Motor neuron (in vitro differentiated cells): ENCODE data around the gene UVSSA. TPM values are rescaled to one million over a fixed set of nuclear protein-coding genes. Genes with fewer than 3 reads are reported as not detected.

Experiments
- ATAC-seq, 8 experiments: fragments of 200-7000 bp; cut with Tn5 transposase; replicated peaks in 6 of 8; 2 replicates each; pipeline ENCODE4 v1.8.0; 2021; ENCODE audit warnings: mild to moderate bottlenecking in 8 of 8, moderate library complexity in 8 of 8
- H3K27ac ChIP-seq, 2 donors: fragments of 250-450 bp; sonication (Bioruptor Pico); 2 replicates each; pipeline ENCODE4 v1.9.0; 2021; ENCODE audit warnings: antibody characterized with exemption in 2 of 2, mild to moderate bottlenecking in 2 of 2, moderate library complexity in 1 of 2
- H3K4me1 ChIP-seq, 2 donors: fragments of 250-450 bp; sonication (Bioruptor Pico); replicated peaks in 1 of 2; 2 replicates each; pipeline ENCODE4 v1.6.1; 2021; ENCODE audit warnings: antibody characterized with exemption in 2 of 2, mild to moderate bottlenecking in 2 of 2, moderate library complexity in 1 of 2
- H3K4me3 ChIP-seq, 5 donors: fragments of 250-450 bp; sonication (Bioruptor Pico); 2 replicates each; pipeline ENCODE4 v1.9.0; 2021; ENCODE audit warnings: antibody characterized with exemption in 5 of 5, mild to moderate bottlenecking in 5 of 5, moderate library complexity in 4 of 5
- WGBS, 10 experiments: fragments of 450-650 bp; shearing (Covaris generic); methylation state at CpG; one replicate each; pipeline ENCODE4 v1.0.0; 2022; 5-methylcytosine and 5-hydroxymethylcytosine counted together
- in situ Hi-C, 9 experiments: fragments of 400-800 bp; cut with MboI; loops; one replicate each; pipeline ENCODE4 v1.15.0; 2021; ENCODE audit warnings: low sequenced_read_pairs in 9 of 9, low pct_unique_long_range_greater_than_20kb in 2 of 9; ENCODE audit not compliant: unreplicated experiment in 9 of 9
- total RNA-seq, 8 experiments: library from RNA; unstranded; fragments of 300-600 nt; gene quantifications; 2 replicates each; pipeline versions ENCODE4 v1.2.3 to v1.2.4, GENCODE V29; 2022

The UVSSA gene
- total RNA-seq, 8 experiments from 2014 or later = 4.9 to 41.9 (median 8.1) TPM

DNA sequence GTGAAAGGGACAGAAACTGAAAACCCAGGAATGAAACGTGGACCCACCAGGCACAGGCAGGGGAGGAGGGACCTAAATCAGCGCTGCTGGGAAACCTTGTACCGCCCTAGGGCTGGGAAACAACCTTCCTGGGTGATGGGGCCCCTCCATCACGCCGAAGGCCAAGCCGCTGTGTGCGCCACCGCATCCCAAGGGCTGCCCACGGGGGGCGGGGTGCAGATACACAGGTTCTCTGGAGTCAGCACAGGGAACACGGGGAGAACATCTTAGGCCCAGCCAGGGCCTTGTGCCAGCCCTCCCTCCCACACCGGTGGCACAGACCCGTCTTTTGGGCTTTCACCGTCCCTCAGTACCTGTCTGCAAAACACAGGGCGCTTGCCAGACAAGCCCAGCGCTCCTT lies 13.0 kb downstream of the UVSSA start:
- Histone ChIP-seq H3K4me3 (no peak overlapping the region), H3K27ac (no peak overlapping the region), H3K4me1 (peaks cover 21 to 57% of the 10 kb centered on the region in 2 donors)
- no peak for ATAC-seq
- 60 to 98% (median 91%) methylated on average over 1 to 7 of the region's 16 CpGs; no CpG with 5 or more reads in 5 of the 10 experiments for whole genome bisulfite sequencing, 10 experiments
- in situ Hi-C loops = loop anchor here in 4 of 9 experiments (25.0 kb wide), 2 partner anchors 277 to 377 kb away; no protein-coding TSS in a partner anchor

DNA sequence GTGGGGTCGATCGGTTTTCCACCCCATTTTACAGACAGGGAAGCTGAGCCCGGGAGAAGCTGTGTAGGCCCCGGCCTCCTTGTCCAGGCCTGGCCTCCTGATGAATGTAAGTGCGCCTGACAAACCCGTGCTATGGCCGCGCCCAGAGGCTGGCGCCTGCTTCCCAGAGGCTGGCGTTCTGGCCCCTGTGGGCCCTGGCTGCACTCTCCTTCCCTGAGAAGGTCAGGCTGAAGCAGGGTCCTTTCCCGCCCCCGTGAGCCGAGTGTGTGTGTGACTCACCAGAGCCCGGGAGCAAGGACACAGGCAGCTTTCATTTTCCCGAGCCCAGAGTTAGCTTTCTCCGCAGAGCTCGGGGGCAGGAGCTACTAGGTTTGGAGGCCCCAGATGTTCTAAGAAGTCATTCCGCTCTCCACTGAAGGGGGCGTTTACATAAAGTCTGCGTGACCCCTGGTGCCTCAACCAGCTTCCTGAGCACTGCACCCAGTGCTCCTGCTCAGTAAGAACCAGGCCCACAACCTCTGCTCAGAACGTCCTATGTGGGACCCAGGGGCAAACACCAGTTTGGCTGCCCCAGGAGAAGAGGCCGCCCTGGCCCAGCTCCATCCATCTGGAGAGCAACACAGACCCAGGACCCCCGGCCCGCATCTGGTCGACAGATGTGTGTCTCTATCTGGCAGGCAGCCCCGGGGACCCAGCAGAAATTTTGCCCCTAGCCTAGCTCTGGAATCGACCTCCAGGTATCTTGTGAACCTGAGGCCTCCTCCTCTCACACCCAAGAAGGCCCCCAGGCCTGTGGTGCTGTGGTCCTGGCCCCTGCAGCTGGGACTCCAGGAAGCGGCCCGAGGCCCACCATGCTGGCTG lies 13.6 kb downstream of the UVSSA start:
- 59 to 100% (median 97%) methylated on average over 1 to 7 of the region's 29 CpGs; no CpG with 5 or more reads in 2 of the 10 experiments for WGBS, 10 experiments
- peaks cover 21 to 57% of the 10 kb centered on the region in 2 donors for H3K4me1 ChIP-seq
- peak in 7 of 8 experiments; percentile 6 to 40 (median 31) for ATAC-seq
- H3K27ac ChIP-seq = peak overlapping the region; percentile 3 to 44
- in situ Hi-C loops = loop anchor here in 4 of 9 experiments (25.0 kb wide), 2 partner anchors 277 to 377 kb away; no protein-coding TSS in a partner anchor
- no peak overlapping the region for H3K4me3 ChIP-seq

DNA sequence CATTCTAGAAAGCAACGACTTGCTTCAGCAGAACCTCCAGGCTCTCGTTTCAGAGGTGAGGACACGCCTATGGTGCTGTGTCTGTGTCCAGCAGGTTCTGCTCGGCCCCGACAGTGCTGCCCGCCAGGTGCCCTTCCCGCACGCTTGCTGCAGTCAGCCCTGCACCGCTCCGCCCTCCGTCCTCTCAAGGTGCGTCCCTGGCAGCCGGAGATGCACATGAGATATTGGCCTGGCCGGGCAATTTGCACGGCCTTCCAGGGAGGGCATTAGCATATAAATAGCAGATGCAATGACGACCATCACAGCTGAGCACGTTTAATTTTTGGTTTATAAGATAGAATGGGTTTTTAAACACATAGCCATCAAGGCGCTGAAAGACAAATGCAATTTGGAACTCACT lies 14.4 kb downstream of the UVSSA start:
- Histone ChIP-seq H3K27ac (peak overlapping the region in 1 of 2 donors; percentile 44), H3K4me1 (peaks cover 21 to 57% of the 10 kb centered on the region in 2 donors), H3K4me3 (no peak overlapping the region)
- in situ Hi-C loops = loop anchor here in 4 of 9 experiments (25.0 kb wide), 2 partner anchors 276 to 376 kb away; no protein-coding TSS in a partner anchor
- ATAC-seq = peak in 5 of 8 experiments; percentile 71 to 83 (median 72)
- WGBS, 10 experiments = 0 to 100% (median 63%) methylated on average over 1 to 14 of the region's 18 CpGs; no CpG with 5 or more reads in 2 of the 10 experiments

DNA sequence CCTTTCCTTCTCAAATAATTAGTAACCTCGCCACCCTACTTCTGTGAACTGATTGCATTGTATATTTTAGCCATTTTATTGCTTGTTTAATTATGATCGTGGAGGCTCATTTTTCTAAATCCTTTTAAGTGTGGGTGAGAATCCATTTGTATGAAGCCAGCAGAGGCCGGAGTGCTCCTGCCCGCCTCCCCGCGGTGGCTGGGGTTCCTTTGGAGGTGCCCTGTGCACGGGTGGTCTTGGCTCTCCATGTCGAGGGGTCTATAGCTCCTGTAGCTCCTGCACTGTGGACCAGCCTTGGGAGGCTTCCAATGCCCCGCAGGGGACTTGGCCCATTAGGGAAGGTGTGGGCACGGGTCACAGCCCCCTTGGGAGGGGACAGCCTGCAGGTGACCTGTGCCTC lies 15.0 kb downstream of the UVSSA start:
- H3K4me1 ChIP-seq = peaks cover 21 to 57% of the 10 kb centered on the region in 2 donors
- H3K4me3 ChIP-seq = no peak overlapping the region
- peak in 4 of 8 experiments; percentile 1 to 18 (median 9) for ATAC-seq
- WGBS, 10 experiments = 60 to 100% (median 83%) methylated on average over 1 to 4 of the region's 10 CpGs; no CpG with 5 or more reads in 3 of the 10 experiments
- in situ Hi-C loops = loop anchor here in 4 of 9 experiments (25.0 kb wide), 2 partner anchors 275 to 375 kb away; no protein-coding TSS in a partner anchor
- H3K27ac ChIP-seq = peak overlapping the region; percentile 21 to 51

DNA sequence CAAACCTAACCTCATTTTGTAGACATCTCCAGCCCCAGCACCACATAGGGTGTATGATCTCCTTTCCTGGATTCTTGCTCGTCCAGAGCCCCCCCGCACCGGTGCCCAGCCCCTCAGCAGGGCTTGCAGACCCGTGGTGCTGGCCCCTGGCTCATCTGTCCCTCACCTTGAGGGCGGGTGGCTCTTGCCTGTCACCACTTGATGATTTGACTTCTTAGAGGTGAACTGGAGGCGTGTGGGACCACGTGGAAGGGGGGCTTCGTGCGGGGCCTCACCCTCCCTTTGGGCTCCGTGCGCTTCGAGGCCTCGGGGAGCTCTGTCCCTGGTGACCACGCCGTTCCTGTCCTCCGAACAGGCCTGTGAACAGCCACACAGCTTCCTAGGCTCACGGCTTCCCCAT lies 15.5 kb downstream of the UVSSA start:
- 70 to 100% (median 90%) methylated on average over 2 to 3 of the region's 17 CpGs; no CpG with 5 or more reads in 7 of the 10 experiments for WGBS, 10 experiments
- in situ Hi-C loops = loop anchor here in 4 of 9 experiments (25.0 kb wide), 2 partner anchors 275 to 375 kb away; no protein-coding TSS in a partner anchor
- peak overlapping the region in 1 of 2 donors; percentile 51 for H3K27ac ChIP-seq
- no peak for ATAC-seq
- peaks cover 21 to 57% of the 10 kb centered on the region in 2 donors for H3K4me1 ChIP-seq
- no peak overlapping the region for H3K4me3 ChIP-seq

DNA sequence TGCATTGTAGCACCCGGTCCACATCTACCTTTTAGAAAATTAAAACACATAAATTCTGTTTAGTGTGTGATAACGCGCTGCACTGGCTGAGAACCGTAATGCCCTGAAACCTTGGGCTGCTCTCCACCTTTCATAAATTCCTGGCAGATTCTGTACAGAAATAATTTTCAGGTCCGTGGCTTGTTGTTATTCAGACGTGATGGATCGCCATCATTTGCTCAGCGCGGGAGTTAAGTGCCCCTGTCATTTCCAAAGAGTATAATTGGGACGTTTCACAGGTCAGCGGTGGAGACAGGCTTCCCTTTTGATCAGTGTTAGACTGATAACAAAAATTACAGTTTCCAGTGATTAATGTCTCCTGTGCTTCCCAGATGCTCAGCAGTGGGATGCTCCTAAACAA lies 16.5 kb downstream of the UVSSA start:
- Histone ChIP-seq H3K4me1 (peaks cover 21 to 53% of the 10 kb centered on the region in 2 donors), H3K27ac (no peak overlapping the region), H3K4me3 (no peak overlapping the region)
- ATAC-seq = peak in 1 of 8 experiments; percentile 10
- 59 to 100% (median 77%) methylated on average over 1 to 7 of the region's 11 CpGs; no CpG with 5 or more reads in 2 of the 10 experiments for WGBS, 10 experiments
- in situ Hi-C loops = loop anchor here in 4 of 9 experiments (25.0 kb wide), 2 partner anchors 274 to 374 kb away; no protein-coding TSS in a partner anchor

DNA sequence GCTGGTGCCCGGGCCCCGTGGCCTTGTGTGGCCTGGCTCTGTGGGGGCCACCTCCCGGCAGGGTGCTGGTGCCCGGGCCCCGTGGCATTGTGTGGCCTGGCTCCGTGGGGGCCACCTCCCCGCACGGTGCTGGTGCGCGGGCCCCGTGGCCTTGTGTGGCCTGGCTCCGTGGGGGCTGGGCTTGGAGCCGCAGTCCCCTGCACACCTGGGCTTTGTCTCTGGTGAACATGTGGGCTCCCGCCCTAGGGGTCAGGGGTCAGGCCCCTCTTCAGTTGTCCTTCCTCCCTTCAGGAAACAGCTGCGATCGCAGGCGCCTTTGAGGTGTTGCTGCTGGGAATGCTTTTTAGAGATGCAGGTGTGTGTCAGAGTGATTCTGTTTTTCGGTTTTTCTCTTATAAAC lies 17.2 kb downstream of the UVSSA start:
- in situ Hi-C loops = loop anchor here in 4 of 9 experiments (25.0 kb wide), 2 partner anchors 273 to 373 kb away; no protein-coding TSS in a partner anchor
- H3K27ac ChIP-seq = no peak overlapping the region
- no peak for ATAC-seq
- WGBS, 10 experiments = 76 to 100% methylated on average over 3 to 10 of the region's 18 CpGs; no CpG with 5 or more reads in 8 of the 10 experiments
- no peak overlapping the region for H3K4me3 ChIP-seq
- H3K4me1 ChIP-seq = peaks cover 27 to 53% of the 10 kb centered on the region in 2 donors

DNA sequence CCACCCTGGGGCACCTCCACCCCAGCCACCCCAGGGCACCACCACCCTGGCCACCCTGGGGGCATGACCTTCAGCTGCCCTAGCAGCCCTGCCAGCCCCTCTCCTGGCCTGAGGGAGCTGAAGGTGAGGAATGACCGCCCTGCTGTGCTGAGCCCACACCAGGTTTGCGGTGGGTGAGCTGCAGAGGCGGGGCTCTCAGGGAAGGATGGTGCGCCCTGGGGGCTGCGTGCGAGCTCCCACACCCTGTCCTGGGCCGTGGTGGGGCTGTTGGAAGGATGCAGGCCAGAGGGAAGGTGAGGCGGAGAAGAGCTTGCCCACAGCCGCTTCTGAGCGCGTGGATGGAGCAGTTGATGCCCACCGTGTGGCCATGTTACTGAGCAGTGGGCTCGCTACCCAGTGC lies 17.7 kb downstream of the UVSSA start:
- no peak overlapping the region for H3K27ac ChIP-seq
- no peak for ATAC-seq
- WGBS, 10 experiments = 87 to 100% (median 100%) methylated on average over 1 to 4 of the region's 13 CpGs; no CpG with 5 or more reads in 7 of the 10 experiments
- peaks cover 32 to 53% of the 10 kb centered on the region in 2 donors for H3K4me1 ChIP-seq
- in situ Hi-C loops = loop anchor here in 4 of 9 experiments (25.0 kb wide), 2 partner anchors 273 to 373 kb away; no protein-coding TSS in a partner anchor
- no peak overlapping the region for H3K4me3 ChIP-seq

DNA sequence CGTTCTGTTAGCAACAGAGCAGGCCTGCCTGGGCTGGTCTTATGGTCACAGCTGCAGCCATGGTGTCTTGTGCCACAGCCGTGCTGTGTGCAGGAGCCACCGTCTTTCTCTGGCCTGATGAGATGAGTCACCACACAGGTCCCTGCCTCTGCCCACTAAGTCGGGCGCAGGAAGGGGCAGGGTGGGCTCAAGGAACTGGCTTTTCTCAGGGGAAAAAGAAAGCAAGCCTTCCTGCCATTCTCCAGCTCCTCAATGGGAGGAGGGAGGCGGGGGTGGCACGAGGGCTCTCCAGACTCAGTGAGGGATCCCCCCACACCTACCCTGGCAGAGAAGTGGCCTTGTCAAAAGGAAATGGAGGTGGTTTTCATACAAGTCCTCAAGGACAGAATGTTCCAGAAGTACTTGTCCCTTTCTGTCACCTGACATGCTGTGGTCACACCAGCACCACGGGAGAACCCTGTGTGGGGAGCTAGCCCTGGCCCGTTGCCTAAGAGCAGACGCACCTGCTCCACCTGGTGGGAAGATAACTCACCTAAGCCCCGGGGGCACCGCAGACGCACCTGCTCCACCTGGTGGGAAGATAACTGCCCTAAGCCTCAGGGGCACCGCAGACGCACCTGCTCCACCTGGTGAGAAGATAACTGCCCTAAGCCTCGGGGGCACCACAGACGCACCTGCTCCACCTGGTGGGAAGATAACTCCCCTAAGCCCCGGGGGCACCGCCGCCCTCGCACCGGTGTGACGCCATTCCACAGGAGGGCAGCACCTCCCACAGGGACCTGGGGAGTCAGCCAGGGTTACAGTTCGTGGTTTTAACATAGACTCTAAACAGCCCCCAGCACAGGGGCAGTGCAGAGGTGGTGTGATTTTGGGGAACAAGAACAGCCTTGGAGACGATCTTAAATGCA lies 18.5 kb downstream of the UVSSA start:
- Histone ChIP-seq H3K4me3 (no peak overlapping the region), H3K27ac (no peak overlapping the region), H3K4me1 (peaks cover 31 to 52% of the 10 kb centered on the region in 2 donors)
- WGBS, 10 experiments = 40 to 100% (median 93%) methylated on average over 1 to 6 of the region's 25 CpGs; no CpG with 5 or more reads in 6 of the 10 experiments
- in situ Hi-C loops = loop anchor here in 4 of 9 experiments (25.0 kb wide), 2 partner anchors 272 to 372 kb away; no protein-coding TSS in a partner anchor
- ATAC-seq = no peak

DNA sequence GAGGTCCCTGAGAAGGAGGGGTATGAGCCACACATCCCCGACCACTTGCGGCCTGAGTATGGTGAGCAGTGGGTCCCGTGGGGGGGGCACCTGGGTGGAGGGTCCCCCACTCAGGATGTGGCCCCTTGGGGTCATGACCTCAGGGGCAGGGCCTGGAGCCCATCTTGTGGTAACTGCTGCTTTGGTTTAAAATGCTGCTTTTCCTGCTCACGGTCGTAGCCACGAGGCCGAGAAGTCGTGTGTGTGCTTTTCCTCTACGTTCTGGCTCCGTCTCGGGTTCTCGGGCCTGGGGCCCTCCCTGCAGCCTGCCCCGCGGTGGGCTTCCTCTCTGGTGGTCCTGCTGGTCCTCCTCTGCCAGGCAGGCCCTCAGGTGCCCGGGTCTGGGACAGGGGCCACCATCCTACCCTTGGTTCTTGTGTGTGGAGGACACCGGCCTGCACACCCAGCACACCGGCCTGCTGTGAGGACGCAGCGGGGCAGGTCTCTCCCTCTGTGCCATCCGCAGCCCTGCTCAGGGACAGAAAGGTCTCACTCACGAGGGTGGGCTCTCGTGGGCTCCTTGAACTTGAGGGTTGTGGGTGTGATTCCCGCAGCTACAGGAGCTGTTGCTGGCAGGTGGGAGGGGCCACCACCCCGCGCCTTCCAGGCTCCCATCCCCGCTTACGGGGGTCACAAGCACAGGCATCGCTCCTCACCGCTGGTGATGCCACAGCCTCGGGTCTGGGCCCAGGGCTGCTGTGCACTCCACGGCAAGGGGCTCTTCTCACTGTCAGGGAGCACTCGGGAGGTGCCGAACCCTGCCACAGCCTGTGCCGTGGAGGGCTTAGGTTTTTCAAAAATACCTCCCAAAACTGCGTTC lies 19.6 kb downstream of the UVSSA start:
- no peak for ATAC-seq
- in situ Hi-C loops = loop anchor here in 4 of 9 experiments (25.0 kb wide), 2 partner anchors 271 to 371 kb away; no protein-coding TSS in a partner anchor
- Histone ChIP-seq H3K4me3 (no peak overlapping the region), H3K27ac (no peak overlapping the region), H3K4me1 (peaks cover 21 to 42% of the 10 kb centered on the region in 2 donors)
- 17 to 100% (median 92%) methylated on average over 1 to 12 of the region's 35 CpGs; no CpG with 5 or more reads in 3 of the 10 experiments for WGBS, 10 experiments

DNA sequence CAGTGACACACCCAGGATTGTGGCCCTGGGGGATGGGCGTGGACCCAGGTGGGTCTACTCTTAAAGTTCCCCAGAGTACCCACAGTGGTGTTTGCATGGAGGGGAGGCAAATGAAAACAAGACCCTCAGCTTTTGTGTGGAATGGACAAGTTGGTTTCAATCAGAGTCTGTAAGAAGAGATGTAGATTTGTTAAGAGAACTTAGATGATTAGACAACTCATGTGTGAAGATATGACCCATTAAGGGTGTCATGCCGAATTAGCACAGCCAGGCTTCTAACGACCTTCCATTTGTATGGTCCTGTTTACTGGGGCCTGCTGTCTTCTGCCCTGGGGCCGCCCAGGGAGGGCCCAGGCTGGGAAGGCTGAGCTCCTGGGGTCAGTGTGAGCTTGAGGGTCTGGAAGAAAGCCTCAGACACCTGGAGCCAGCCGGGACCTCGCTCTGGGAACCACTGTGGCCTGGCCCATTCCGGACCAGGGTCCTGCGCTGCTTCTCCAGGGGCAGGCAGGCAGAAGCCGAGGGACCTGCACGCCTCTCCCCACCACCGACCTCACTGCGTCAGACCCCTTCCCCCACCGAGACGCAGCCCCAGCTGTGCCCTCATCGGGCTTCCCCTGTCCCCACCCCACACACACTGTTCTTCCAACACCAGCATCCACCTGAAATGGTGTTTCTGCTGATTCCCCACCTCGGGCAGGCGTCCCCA lies 20.4 kb downstream of the UVSSA start:
- ATAC-seq = no peak
- peaks cover 13 to 34% of the 10 kb centered on the region in 2 donors for H3K4me1 ChIP-seq
- no peak overlapping the region for H3K4me3 ChIP-seq
- H3K27ac ChIP-seq = no peak overlapping the region
- in situ Hi-C loops = loop anchor here in 4 of 9 experiments (25.0 kb wide), 2 partner anchors 270 to 370 kb away; no protein-coding TSS in a partner anchor
- WGBS, 10 experiments = 80 to 100% (median 100%) methylated on average over 1 of the region's 17 CpGs; no CpG with 5 or more reads in 4 of the 10 experiments
